Measurements from ENCODE around the gene STPG4. TPM values are rescaled to one million over a fixed set of nuclear protein-coding genes. Genes with fewer than 3 reads are reported as not detected.

The STPG4 gene
- total and polyA plus RNA-seq, 2 experiments from 2014 or later = not detected

DNA sequence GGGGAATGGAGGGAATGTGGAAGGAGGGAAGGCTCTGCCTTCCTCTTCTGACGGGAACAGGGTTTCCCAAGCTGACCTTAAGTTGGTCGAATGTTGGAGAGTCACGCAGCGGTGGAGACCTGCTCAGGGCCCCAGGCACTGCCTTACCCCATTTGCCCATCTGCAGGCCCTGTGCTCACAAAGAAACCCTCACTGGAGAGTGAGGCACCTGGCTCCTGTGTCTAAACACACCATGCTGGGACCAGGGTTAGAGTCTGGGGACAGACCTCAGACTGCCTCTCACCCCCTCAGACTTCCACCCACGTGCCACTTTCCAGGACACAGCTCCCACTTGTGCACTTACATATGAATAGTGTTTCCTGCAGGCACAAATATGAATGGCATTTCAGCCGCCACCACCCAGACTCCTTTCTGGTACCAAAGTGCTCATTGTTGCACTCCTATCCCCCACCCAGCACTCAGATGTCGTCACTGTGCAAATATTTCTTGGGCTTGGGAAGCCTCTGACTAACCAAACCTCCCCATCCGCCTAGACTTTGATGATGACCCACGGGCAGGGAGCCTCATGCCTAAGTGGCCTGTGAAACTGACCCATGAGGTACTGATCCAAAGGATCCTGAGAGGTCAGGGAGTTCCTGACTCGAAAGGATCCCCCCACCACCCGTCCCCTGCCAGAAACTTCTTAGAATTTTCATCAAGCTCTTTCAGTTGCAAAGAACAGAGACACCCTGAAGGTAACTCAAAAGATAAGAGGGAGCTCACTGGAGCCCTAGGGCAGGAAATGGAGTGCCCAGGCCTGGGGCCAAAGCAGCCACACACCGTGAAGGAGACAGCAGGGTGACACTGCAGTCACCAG is 78.3 kb downstream of the STPG4 start:
- Histone ChIP-seq H3K36me3 (ENCODE audit: low read depth) (no peaks in the 10 kb centered on the region), H3K9me2 (ENCODE audit: insufficient read depth) (no peaks in the 10 kb centered on the region), H3K4me1 (ENCODE audit: insufficient read depth) (peaks cover 42% of the 10 kb centered on the region), H3F3A (ENCODE audit: insufficient read depth) (peaks cover 38% of the 10 kb centered on the region), H3K9me3 (ENCODE audit: low read depth) (no peaks in the 10 kb centered on the region), H4K20me1 (ENCODE audit: insufficient read depth) (no peaks in the 10 kb centered on the region), H3K9ac (peak overlapping the region; percentile 61), H3K27me3 (replicated peaks; ENCODE audit: insufficient read depth) (no peaks in the 10 kb centered on the region), H3K4me3 (no peak overlapping the region), H3K4me2 (ENCODE audit: unreplicated experiment) (peak overlapping the region; percentile 17), H3K79me2 (ENCODE audit: insufficient read depth) (no peaks in the 10 kb centered on the region), H3K27ac (peak overlapping the region; percentile 91), H2AFZ (no peak overlapping the region)
- peak; percentile 97 for DNase-seq
- 8 to 21% methylated on average over 11 to 12 of the region's 12 CpGs for WGBS, 2 experiments (ENCODE audit: low coverage in 1 of 2, low lambda C conversion rate in 2 of 2, missing lambda C conversion rate in 2 of 2)
- TF ChIP-seq EZH2 (IDR thresholded peaks at IDR 0.05; ENCODE audit: insufficient read depth, poor library complexity, severe bottlenecking) (no peak), EZH2phosphoT487 (IDR thresholded peaks at IDR 0.05; ENCODE audit: insufficient read depth, low read depth) (no peak)
- in situ Hi-C loops (cut with MboI) = no loop called here

DNA sequence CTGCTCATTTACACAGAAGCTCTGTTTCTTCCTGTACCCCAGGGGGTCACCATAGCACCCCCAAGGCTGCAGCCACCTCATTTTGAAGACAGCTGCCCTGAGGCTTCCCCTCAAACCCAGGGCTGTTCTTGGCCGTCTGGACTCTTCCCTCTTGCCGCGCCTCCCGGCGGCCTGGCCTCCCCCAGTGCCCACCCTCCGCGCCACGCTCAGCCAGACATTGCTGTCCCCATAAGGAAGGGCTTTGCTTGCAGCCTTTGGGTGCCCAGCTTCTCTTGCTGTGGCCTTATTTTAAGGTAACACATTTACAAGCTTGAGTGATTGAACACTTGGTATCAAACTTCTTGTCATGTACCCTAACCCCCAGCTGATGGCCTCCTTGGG is 79.0 kb downstream of the STPG4 start:
- peak overlapping the region; percentile 91 for H3K27ac ChIP-seq
- no peak for DNase-seq
- H3K9me3 ChIP-seq (ENCODE audit: low read depth) = no peaks in the 10 kb centered on the region
- H3K4me3 ChIP-seq = no peak overlapping the region
- H3F3A ChIP-seq (ENCODE audit: insufficient read depth) = peaks cover 45% of the 10 kb centered on the region
- TF ChIP-seq EZH2phosphoT487 (IDR thresholded peaks at IDR 0.05; ENCODE audit: insufficient read depth, low read depth) (no peak), EZH2 (IDR thresholded peaks at IDR 0.05; ENCODE audit: insufficient read depth, poor library complexity, severe bottlenecking) (no peak)
- no peaks in the 10 kb centered on the region for H4K20me1 ChIP-seq (ENCODE audit: insufficient read depth)
- no peaks in the 10 kb centered on the region for H3K36me3 ChIP-seq (ENCODE audit: low read depth)
- no peaks in the 10 kb centered on the region for H3K27me3 ChIP-seq (replicated peaks; ENCODE audit: insufficient read depth)
- H3K9ac ChIP-seq = peak overlapping the region; percentile 58
- H3K9me2 ChIP-seq (ENCODE audit: insufficient read depth) = no peaks in the 10 kb centered on the region
- WGBS, 2 experiments (ENCODE audit: low coverage in 1 of 2, low lambda C conversion rate in 2 of 2, missing lambda C conversion rate in 2 of 2) = 86 to 92% methylated on average over 8 of the region's 8 CpGs
- in situ Hi-C loops (cut with MboI) = no loop called here
- H3K79me2 ChIP-seq (ENCODE audit: insufficient read depth) = no peaks in the 10 kb centered on the region
- peak overlapping the region; percentile 5 for H3K4me2 ChIP-seq (ENCODE audit: unreplicated experiment)
- H3K4me1 ChIP-seq (ENCODE audit: insufficient read depth) = peaks cover 49% of the 10 kb centered on the region
- no peak overlapping the region for H2AFZ ChIP-seq

DNA sequence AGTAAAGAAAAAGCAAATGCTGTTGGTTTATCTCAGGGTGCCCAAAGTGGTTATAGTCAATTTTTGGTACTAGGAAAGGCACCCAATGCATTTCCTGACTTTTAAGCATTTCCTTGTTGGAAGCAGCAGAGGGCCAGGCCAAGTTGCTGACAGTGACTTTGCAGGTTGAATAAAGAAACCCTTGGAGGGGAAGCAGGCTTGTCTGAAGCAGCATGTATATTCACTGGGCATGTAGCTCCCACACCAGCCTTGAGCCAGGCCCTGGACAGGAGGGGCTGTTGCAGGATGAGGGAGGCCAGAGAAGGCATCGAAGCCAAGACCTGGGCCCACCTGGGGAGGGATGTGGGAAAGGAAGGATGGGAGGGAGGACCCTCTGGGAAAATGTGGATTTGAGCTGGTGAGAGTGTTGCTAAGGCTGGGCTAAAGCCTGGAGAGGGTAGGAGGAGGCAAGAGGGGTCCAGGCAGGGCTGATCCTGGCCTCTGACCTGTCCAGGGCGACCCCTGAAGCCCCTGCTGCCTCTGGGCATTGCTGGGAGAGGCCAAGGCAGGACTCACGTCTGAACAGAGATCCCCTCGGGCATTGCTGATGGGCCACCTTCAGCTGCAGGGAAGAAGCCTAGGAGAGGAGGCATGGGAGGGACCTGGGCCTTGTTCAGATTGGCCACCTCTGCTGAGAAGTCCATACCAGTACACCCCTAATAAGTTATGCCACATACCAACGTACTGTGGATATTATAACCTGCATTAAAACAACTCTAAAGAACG is 79.6 kb downstream of the STPG4 start:
- Histone ChIP-seq H3K9me3 (ENCODE audit: low read depth) (no peaks in the 10 kb centered on the region), H3K27me3 (replicated peaks; ENCODE audit: insufficient read depth) (no peaks in the 10 kb centered on the region), H3K27ac (peak overlapping the region; percentile 91), H3K9ac (peak overlapping the region; percentile 58), H3K4me1 (ENCODE audit: insufficient read depth) (peaks cover 54% of the 10 kb centered on the region), H3K79me2 (ENCODE audit: insufficient read depth) (no peaks in the 10 kb centered on the region), H3K36me3 (ENCODE audit: low read depth) (no peaks in the 10 kb centered on the region), H3K4me3 (no peak overlapping the region), H3K9me2 (ENCODE audit: insufficient read depth) (no peaks in the 10 kb centered on the region), H4K20me1 (ENCODE audit: insufficient read depth) (no peaks in the 10 kb centered on the region), H2AFZ (no peak overlapping the region), H3F3A (ENCODE audit: insufficient read depth) (peaks cover 51% of the 10 kb centered on the region), H3K4me2 (ENCODE audit: unreplicated experiment) (no peak overlapping the region)
- in situ Hi-C loops (cut with MboI) = no loop called here
- peak; percentile 57 for DNase-seq
- TF ChIP-seq EZH2 (IDR thresholded peaks at IDR 0.05; ENCODE audit: insufficient read depth, poor library complexity, severe bottlenecking) = no peak
- 77 to 81% methylated on average over 6 of the region's 6 CpGs for WGBS, 2 experiments (ENCODE audit: low coverage in 1 of 2, low lambda C conversion rate in 2 of 2, missing lambda C conversion rate in 2 of 2)

DNA sequence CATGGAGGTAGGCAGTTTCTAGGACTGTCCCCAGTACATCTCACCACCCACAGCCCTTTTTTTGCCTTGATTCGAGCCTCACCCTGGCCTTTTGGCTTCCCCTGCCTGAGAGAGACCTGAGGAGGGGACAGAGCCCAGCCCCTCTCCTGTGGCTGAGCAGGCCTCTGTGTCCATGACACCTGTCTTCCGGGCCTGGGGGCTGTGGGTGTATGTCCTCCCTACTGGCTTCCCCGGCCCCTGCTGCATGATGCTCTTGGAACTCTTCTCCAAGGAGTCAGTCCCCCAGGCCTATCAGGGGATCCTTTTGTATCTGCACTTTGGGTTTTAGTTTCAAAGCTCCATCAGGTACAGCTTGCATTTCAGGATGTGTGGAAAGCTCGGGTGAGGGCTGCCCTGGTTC is 80.4 kb downstream of the STPG4 start:
- Histone ChIP-seq H3K27ac (peak overlapping the region; percentile 91), H3K36me3 (ENCODE audit: low read depth) (no peaks in the 10 kb centered on the region), H3K27me3 (replicated peaks; ENCODE audit: insufficient read depth) (no peaks in the 10 kb centered on the region), H3K9ac (peak overlapping the region; percentile 23), H3K4me1 (ENCODE audit: insufficient read depth) (peaks cover 63% of the 10 kb centered on the region), H3F3A (ENCODE audit: insufficient read depth) (peaks cover 59% of the 10 kb centered on the region), H3K79me2 (ENCODE audit: insufficient read depth) (no peaks in the 10 kb centered on the region), H3K4me3 (no peak overlapping the region), H2AFZ (no peak overlapping the region), H4K20me1 (ENCODE audit: insufficient read depth) (no peaks in the 10 kb centered on the region), H3K9me2 (ENCODE audit: insufficient read depth) (no peaks in the 10 kb centered on the region), H3K4me2 (ENCODE audit: unreplicated experiment) (no peak overlapping the region), H3K9me3 (ENCODE audit: low read depth) (no peaks in the 10 kb centered on the region)
- 85 to 91% methylated on average over 4 of the region's 4 CpGs for WGBS, 2 experiments (ENCODE audit: low coverage in 1 of 2, low lambda C conversion rate in 2 of 2, missing lambda C conversion rate in 2 of 2)
- TF ChIP-seq EZH2phosphoT487 (IDR thresholded peaks at IDR 0.05; ENCODE audit: insufficient read depth, low read depth) = no peak
- no peak for TF ChIP-seq EZH2 (IDR thresholded peaks at IDR 0.05; ENCODE audit: insufficient read depth, poor library complexity, severe bottlenecking)
- DNase-seq = no peak
- in situ Hi-C loops (cut with MboI) = no loop called here

All from GM23248 (cell line).